Astrocyte of the cerebellum (primary cell): ENCODE results near the gene PROZ.

ENCODE experiments used
- DNase-seq: peaks from one replicate; pipeline ENCODE4 v3.0.0-alpha.2; 2011; ENCODE audit warnings: low read depth
- H3K4me3 ChIP-seq: 2 replicates; pipeline ENCODE4 v1.5.1; 2011; ENCODE audit warnings: mild to moderate bottlenecking, low read depth, low read length, moderate library complexity
- in situ Hi-C: cut with HindIII; loops from 2 replicates; pipeline ENCODE4 v1.10.0; 2017; ENCODE audit warnings: low sequenced_read_pairs
- TF ChIP-seq, protein P1 (sequence below): IDR thresholded peaks from 2 replicates; pipeline ENCODE4 v1.5.1; 2012; ENCODE audit warnings: low read length, low read depth, moderate library complexity, mild to moderate bottlenecking; ENCODE audit errors: missing control alignments

Gene PROZ

GRCh38 chr13:113116871-113117271 lies 41.6 kb upstream of the PROZ start:
- TF ChIP-seq, protein P1, sequence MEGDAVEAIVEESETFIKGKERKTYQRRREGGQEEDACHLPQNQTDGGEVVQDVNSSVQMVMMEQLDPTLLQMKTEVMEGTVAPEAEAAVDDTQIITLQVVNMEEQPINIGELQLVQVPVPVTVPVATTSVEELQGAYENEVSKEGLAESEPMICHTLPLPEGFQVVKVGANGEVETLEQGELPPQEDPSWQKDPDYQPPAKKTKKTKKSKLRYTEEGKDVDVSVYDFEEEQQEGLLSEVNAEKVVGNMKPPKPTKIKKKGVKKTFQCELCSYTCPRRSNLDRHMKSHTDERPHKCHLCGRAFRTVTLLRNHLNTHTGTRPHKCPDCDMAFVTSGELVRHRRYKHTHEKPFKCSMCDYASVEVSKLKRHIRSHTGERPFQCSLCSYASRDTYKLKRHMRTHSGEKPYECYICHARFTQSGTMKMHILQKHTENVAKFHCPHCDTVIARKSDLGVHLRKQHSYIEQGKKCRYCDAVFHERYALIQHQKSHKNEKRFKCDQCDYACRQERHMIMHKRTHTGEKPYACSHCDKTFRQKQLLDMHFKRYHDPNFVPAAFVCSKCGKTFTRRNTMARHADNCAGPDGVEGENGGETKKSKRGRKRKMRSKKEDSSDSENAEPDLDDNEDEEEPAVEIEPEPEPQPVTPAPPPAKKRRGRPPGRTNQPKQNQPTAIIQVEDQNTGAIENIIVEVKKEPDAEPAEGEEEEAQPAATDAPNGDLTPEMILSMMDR: no peak
- DNase-seq: no peak
- in situ Hi-C loops: no loop called here
- no peak overlapping the region for H3K4me3 ChIP-seq

GRCh38 chr13:113117335-113117872 lies 41.0 kb upstream of the PROZ start:
- no peak for DNase-seq
- H3K4me3 ChIP-seq: no peak overlapping the region
- TF ChIP-seq, protein P1: no peak
- in situ Hi-C loops: no loop called here

- in situ Hi-C loops: no loop called here
- H3K4me3 ChIP-seq: no peak overlapping the region
- no peak for DNase-seq
- TF ChIP-seq, protein P1: no peak
Measured at GRCh38 chr13:113117911-113118260, 40.6 kb upstream of the PROZ start.

GRCh38 chr13:113118261-113119021 lies 40.0 kb upstream of the PROZ start:
- no peak for DNase-seq
- in situ Hi-C loops: no loop called here
- H3K4me3 ChIP-seq: no peak overlapping the region
- TF ChIP-seq, protein P1: no peak

DNA sequence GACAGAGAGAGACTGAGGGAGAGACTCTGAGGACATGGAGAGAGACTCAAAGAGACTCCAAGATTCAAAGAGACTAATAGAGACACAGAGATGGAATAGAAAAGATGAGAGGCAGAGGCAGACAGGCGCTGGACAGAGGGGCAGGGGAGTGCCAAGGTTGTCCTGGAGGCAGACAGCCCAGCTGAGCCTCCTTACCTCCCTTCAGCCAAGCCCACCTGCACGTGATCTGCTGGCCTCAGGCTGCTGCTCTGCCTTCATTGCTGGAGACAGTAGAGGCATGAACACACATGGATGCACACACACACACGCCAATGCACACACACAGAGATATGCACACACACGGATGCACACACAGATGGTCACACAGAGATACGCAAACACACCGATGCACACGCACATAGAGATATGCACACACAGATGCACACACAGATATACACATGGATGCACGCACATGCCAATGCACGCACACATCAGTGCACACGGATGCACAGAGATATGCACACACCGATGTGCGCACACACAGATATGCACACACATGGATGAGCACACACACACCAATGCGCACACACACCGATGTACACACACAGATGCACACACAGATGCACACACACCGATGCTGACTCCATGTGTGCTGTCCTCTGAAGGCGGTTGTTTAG lies 39.2 kb upstream of the PROZ start:
- no peak for DNase-seq
- in situ Hi-C loops: no loop called here
- TF ChIP-seq, protein P1: no peak
- H3K4me3 ChIP-seq: no peak overlapping the region

DNA sequence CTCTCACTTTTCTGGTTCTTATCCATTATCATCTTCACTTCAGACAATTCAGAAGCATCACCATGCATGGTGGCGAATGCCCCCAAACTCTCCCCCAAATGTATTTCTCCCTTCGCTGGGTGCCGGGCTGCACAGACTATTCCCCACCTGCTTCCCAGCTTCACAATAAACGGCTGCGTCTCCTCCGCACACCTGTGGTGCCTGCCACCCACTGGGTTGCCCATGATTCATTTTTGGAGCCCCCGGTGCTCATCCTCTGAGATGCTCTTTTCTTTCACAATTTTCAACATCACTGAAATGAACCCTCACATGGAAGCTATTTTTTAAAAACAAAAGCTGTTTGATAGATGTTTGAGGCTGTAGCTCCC lies 38.6 kb upstream of the PROZ start:
- no peak for DNase-seq
- TF ChIP-seq, protein P1: no peak
- in situ Hi-C loops: no loop called here
- H3K4me3 ChIP-seq: no peak overlapping the region
